NCI-H2081 (cell line): Measurements from ENCODE around the gene RBM19.
"Not testable (repeated sequence)": the region's sequence is repeated elsewhere in the genome, so short reads cannot be mapped to it uniquely, and the experiment has no call there.

Experiments
- DNase-seq, 2 experiments: peaks; one replicate each; lab custom pipeline; 2025; lab: John Stamatoyannopoulos, UW

Gene RBM19, protein sequence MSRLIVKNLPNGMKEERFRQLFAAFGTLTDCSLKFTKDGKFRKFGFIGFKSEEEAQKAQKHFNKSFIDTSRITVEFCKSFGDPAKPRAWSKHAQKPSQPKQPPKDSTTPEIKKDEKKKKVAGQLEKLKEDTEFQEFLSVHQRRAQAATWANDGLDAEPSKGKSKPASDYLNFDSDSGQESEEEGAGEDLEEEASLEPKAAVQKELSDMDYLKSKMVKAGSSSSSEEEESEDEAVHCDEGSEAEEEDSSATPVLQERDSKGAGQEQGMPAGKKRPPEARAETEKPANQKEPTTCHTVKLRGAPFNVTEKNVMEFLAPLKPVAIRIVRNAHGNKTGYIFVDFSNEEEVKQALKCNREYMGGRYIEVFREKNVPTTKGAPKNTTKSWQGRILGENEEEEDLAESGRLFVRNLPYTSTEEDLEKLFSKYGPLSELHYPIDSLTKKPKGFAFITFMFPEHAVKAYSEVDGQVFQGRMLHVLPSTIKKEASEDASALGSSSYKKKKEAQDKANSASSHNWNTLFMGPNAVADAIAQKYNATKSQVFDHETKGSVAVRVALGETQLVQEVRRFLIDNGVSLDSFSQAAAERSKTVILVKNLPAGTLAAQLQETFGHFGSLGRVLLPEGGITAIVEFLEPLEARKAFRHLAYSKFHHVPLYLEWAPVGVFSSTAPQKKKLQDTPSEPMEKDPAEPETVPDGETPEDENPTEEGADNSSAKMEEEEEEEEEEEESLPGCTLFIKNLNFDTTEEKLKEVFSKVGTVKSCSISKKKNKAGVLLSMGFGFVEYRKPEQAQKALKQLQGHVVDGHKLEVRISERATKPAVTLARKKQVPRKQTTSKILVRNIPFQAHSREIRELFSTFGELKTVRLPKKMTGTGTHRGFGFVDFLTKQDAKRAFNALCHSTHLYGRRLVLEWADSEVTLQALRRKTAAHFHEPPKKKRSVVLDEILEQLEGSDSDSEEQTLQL

DNA sequence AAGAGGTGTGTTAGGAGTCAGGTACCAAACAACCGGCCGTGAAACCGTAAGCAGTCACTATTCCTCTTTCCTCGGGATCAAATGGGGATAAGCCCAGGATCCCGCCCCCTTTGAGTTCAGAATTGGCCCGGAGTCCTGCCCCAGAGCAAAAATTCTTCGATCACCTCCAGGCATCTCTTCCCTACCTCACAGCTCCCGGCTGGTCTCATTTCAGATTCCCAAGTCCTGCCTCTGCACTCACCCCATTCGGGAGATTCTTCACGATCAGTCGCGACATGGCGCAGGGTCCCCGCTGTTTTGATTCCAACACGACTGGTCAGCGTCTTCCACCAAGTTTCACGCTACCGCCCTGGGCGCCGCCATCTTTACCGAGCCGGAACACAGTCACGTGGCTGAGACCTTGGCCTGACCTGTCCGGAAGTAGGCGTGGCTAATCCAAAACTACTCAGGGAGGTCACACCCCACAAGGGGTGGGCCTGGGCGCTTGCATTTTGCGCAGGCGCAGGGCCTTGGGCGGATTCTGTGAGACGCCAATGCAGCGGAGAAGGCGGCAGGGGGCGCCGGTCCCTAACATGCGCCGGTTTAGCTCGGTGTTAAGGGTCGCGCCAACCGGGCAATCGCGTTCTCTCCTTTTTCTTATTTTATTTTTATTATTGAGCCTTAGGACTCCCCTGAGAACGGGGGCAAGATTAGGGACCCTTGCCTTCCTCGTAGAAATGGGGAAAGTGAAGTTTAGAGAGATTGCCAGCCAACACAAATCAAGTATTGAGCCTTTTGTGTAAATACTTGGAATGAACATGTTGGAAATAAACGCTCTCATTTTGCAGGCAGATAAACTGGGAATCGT lies at the start of gene RBM19:
RBM19 (minus strand) TSS at position 375 of the 847 bp plus-strand sequence; CDS start at position 277, 98 bp downstream.
- peak; percentile 96 for DNase-seq

DNA sequence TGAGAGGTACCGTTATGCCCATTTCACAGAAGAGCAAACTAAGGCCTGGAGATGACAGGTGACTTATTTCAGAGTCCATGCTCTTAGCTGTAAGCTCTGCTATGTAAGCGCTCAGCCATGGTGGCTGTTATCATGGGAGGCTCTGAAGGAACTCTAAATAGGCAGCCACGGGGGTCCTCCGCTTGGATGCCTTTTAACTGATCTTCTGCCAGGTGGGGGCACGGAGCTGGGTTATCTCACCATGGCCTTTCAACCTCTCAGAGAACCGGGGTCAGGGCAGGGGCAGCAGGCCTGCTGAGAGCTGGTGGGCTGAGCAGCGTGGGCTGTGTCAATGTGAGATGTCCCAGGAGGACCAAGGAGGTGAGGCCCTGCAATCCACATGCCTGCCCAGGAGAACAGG lies 49.7 kb upstream of the RBM19 start:
- DNase-seq = no peak

DNA sequence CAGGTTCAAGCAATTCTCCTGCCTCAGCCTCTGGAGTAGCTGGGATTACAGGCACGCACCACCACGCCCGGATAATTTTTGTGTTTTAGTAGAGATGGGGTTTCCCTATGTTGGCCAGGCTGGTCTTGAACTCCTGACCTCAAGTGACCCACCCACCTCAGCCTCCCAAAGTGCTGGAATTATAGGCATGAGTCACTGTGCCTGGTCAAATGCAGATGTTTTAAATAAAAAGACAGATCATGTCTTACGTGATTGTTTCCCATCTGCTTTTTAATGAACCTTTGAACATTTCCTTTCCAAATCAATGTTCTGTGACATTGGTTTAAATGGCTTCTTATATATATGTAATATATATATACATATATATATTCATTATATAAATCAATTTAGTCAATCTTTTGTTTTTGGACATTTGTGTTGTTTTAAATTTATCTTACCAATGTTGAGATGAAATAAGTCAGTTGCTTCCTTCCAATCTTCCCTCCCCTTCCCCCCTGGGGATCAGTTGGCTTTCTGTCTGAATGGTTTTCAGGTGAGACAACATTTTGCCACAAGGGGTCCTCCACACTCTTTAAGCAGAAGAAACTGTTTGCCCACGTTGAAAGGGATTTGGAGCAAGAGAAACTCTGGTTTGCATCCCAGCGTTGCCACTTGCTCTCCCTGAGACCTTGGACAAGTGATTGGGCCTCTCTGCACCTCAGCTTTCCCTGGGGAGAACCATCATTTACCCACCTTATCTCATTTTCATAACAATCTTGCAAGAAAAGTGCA lies 47.6 kb upstream of the RBM19 start:
- no peak for DNase-seq

DNA sequence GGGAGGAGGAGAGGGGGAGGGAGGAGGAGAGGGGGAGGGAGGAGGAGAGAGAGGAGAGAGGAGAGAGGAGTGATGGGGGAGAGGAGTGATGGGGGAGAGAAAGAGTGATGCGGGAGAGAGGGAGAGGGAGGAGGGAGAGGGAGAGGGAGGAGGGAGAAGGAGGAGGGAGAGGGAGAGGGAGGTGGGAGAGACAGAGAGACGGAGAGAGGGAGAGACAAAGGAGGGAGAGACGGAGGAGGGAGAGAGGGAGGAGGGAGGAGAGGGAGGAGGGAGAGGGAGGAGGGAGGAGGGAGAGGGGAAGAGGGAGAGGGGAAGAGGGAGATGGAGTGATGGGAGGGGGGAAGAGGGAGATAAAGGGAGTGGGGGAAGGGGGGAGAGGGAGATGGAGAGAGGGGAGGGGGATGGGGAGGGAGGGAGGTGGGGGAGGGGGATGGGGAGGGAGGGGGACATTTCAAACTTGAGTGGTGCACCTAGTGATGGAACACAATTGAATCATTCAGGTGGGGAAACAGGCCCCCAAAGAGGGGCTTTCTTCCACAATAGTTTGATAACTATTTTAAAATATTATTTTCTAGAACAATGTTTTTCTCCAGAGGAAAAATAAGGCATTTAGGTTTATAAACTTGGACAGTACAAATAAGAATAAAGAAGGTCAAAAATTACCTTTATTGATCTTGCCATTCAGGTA lies 46.8 kb upstream of the RBM19 start:
- DNase-seq = no peak

DNA sequence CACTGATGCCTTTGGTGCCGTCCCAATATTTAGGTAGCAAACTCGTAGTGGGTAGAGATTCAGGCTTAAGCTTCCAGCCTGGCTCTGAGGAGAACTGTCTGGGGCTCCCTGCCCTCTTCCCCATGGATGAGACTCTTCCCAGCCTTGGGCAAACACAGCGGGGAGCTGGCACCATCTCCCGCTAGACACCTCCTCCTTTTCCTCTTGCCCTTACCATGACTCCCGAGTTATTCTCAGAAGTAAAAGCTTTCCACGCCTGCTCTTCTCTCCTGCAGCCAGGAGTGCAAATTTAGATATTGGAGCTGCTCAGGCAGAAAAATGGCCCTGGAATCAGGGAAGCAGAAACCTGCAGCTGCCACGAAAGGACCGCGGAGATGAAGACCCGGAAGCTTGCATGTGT lies 45.6 kb upstream of the RBM19 start:
- DNase-seq = no peak

DNA sequence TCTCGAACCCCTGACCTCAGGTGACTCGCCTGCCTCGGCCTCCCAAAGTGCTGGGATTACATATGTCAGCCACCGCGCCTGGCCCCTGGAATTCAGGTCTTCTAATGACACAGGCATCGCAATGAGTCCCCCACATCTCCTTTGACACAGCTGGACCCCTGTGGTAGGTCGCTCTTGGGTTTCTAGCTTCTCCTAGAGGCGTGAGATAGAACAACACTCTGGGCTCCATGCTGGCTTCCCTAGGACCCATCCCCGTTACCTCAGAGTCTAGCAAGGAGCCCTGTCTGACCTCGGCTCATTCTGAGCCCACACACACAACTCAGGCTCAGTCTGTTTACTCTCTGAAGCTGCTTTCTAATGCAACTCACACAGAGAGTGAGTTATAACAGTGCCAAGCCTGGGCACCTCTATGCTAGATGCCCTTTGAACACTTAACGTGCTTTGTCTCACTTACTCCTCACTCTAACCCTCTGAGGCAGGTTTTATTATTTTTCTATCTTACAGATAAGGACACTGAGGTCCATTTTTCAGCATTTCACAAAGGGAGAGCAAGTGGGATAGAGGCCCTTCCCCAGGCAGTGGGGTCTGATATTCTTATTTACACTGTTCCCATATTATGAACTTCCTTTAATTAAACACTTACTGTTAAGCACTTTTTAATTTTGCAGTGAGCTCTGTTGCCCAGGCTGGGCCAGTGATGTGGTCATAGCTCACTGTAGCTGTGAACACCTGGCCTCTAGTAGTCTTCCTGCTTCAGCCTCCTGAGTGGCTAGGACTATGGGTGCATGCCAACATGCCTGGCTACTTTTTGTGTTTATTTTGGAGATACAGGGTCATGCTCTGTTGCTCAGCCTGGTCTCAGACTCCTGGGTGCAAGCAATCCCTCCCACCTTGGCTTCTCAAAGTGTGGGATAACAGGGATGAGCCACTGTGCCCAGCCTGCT lies 40.6 kb upstream of the RBM19 start:
- DNase-seq = no peak

DNA sequence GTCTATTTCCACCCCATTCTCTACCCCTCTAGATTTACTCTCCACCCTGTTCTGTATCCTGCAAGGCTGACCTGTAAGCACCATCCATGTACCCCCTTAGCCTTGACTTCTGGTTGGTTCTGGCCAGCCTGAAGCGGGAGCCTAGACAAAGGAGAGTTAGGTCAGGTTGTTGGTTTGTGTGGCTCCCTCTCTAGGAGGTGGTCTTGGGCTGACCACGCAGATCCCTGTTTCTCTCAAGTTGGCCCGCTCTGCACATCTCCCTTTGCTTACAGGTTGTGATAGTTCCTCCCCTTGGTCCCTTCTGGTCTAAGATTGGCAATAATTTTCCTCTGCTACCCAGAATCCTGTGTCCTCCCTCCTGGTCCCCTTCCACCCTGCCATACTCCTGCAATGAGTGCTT lies 38.3 kb upstream of the RBM19 start:
- DNase-seq = no peak

DNA sequence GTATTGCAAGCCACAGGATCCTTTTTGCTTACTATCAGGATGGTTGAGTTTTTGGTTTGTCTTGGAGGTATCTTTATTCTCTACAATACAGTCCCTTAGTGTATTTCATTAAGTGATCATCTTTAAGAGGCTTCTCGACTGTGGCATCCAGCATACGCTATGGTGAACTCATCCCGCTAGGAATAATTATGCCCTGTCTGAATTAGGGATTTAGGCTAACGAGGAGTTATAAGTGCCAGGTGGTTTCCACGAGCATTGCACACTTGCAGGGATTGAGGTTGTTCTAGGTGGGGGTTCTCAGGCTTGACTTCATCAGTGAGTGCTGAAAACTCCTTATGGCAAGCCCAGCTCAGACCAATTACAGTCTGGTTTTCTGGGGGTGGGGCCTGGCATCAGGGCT lies 37.2 kb upstream of the RBM19 start:
- no peak for DNase-seq

DNA sequence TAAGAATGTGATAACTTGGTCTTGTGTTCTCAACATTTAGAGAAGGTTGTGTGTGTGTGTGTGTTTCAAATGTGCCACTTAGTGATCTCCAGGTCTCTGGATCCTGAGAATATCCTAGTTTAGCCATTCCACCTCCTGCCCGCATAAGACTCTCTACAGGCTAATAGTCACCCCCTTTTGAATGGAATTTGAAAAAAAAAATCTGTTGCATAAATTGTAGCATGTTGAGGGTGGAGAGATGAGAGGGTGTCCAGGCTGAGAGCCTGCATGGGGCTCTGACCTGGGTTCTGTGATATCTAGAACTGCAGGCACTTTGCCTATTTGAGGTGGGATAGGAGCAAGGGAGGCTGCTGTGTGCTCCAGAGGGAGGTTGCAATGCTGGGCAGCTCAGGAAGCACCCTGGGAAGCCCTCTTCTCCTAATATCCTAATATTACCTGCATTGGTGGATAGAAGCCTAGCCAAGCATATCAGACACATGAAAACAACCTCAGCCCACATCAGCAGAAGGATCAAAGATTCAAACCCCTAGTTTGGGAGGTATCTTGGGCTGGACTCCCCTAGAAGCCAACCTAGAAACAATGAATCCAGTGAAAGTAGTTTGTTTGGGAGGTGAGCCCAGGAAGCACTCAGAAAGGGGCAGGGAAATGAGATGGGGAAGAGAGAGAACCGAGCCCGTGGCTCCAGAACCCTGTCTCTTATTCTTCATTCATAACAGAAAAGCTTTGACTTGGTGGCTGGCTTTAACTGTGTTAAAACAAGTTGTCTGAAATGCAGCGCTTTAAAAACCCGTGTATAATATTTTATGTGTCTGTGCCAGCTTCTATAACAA lies 35.6 kb upstream of the RBM19 start:
- no peak for DNase-seq

DNA sequence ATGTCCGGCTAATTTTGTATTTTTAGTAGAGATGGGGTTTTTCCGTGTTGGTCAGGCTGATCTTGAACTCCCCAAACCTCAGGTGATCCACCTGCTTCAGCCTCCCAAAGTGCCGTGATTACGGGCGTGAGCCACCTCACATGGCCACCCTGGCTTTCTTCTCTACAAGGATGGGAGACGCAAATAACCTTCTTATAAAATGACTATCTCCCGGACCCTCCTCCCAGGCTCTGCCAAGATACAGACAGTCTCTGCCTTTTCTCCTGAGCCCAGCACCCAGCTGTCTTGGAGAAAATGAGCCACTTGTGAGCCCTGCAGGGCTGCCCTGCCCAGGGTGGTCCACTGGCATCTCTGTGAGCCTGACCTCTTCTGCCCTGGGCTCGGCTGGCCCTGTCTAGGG lies 34.7 kb upstream of the RBM19 start:
- no peak for DNase-seq

DNA sequence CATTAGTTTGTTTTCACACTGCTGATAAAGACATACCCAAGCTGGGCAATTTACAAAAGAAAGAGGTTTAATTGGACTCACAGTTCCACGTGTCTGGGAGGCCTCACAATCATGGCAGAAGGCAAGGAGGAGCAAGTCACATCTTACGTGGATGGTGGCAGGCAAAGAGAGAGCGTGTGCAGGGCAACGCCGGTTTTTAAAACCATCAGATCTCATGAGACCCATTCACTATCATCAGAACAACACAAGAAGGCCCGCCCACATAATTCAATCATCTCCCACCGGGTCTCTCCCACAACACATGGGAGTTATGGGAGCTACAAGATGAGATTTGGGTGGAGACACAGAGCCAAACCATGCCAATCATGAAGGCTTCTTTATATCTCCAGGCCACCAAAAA lies 34.1 kb upstream of the RBM19 start:
- DNase-seq = not testable (repeated sequence)

DNA sequence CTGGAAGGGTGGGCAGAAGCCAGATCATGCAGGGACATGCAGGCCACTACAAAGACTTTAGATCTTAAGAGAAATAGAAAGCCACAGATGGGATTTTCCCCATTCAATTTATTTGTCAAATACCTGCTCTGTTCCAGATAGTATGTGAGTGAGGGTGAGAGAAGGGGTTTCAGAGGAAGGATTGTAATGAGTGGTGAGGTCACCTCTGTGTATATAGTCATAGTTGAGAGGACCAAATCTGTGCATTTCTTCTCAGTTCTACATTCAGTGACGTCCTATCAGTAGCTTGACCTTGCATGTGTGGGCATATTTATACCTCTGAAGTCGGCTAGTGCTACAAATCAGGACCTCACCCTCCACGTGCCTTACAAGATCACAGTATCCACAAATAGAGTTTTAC lies 31.2 kb upstream of the RBM19 start:
- no peak for DNase-seq

DNA sequence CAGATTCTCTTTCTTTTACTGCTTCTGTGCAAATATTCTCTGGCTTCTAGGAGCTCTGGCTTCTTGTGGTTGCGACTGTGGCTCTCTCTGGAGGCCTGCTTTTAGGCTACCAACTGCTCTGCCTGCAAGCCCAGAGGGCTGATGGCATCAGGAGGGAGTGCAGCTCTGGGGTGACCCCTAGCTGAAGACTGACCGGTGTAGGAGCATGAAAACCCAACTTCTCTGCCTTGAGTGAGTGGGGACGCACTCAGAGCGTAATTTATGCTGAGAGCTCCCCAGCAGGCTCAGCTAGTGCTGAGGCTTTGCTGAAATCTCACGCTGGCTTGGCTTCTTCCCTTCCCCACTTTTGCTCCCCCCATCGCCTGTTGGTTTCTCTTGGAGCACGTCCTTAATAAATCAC lies 29.9 kb upstream of the RBM19 start:
- DNase-seq = no peak

DNA sequence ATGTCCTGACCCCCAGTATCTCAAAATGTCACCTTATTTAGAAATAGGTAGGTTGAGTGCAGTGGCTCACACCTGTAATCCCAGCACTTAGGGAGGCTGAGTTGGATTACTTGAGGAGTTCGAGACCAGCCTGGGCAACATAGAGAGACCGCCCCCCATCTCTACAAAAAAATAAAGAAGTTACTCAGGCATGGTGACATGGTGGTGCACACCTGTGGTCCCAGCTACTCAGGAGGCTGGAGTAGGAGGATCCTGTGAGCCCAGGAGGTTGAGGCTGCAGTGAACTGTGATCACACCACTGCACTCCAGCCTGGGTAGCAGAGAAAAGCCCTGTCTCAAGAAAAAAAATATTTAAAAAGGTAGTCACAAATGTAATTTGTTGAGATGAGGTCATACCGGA lies 27.9 kb upstream of the RBM19 start:
- no peak for DNase-seq

DNA sequence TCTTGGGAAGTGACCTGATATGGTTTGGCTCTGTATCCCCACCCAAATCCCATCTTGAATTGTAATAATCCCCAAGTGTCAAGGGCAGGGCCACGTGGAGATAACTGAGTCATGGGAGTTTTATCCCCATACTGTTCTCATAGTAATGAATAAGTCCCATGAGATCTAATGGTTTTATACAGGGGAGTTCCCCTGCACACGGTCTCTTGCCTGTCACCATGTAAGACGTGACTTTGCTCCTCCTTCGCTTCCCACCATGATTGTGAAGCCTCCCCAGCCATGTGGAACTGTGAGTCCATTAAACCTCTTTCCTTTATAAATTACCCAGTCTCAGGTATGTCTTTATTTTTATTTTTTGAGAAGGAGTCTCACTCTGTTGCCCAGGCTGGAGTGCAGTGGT lies 26.6 kb upstream of the RBM19 start:
- DNase-seq = not testable (repeated sequence)

DNA sequence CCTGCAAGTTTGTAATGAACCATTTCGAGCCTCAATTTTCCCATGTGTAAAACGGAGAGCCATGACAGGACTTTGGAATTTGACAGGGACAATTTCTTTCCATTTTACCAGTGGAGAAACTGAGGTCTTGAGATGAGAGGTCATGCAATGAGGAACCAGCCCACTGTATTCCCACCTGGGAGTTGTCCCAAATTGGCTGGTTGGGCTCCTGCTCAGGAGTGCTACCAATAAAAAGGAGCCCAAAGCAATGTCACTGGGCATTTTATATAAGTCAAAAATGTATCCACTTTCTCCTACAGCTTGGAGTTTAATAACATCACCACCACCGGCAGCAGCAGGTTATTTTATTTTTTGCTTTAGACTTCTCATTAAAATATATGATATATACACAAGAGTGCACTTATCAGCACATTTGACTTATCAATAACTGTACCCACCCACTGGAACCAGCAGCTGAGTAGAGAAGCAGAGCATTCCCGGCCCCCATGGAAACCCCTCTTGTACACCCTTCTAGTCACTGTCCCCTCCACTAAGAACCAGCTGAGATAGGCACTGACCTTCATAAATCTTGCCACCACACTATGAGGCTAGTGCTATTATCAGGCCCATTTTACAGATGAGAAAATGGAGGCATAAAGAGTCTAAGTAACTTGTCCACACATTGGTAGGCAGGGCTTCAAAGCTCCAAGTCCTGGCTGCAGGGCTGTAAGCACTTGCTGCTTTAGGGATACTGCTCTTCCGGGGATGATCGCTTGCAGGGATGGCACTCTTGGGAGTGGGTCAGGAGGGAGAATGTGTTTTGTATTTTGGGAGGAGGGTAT lies 25.3 kb upstream of the RBM19 start:
- no peak for DNase-seq
